Left renal cortex interstitium (tissue), 4 donors: Measurements from ENCODE around the gene ABHD16B. TPM values are rescaled to one million over a fixed set of nuclear protein-coding genes. Genes with fewer than 3 reads are reported as not detected.
"Not testable (repeated sequence)": the region's sequence is repeated elsewhere in the genome, so short reads cannot be mapped to it uniquely, and the experiment has no call there.

Experiments used
- DNase-seq, 4 donors: peaks; one replicate each; pipeline ENCODE4 v3.0.0-alpha.2; 2013; ENCODE audit warnings: low read depth in 4 of 4, low spot score in 2 of 4, missing footprints in 1 of 4
- polyA plus RNA-seq, 4 donors: library from polyadenylated mRNA; unstranded; fragments of 120-200 nt; gene quantifications; one replicate each; pipeline ENCODE4 v1.2.1, GENCODE V29; 2013; ENCODE audit not compliant: insufficient read length in 4 of 4

The ABHD16B gene
- polyA plus RNA-seq, 4 donors, result not detected

DNA sequence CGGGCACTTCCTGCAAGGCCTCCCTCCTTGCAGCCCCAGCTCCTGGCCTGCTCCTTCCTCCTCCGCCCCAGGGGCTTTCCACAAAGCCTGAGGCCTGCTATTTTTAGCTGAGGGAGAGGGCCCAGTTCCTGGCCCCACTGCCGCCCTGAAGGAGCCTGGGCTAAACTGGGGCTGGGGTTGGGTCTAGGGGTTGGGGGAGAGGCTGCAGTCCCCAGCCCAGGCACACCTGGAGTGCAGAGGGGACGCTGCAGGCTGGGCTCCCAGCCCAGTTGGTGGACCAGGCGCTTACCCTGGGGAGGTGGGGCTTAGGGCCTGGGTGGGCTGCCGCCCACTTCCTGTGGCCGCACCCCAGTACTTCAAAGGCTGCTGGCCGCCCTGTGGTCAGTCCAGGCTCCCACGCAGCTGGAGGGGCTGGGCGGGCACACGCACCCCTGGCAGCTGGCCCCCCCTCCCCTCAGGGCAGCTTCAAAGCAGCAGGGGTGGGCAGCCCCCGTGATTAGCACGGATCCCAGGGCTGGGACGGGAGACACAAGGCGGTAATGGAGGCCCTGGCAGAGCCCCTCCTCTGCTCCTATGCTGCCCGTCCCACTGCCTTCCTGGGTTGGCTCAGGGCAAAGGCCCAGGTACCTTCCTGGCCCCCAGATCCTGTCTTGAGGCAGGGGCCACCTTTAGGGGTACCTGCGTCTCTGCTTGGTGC lies 7.1 kb upstream of the ABHD16B start:
- no peak for DNase-seq

DNA sequence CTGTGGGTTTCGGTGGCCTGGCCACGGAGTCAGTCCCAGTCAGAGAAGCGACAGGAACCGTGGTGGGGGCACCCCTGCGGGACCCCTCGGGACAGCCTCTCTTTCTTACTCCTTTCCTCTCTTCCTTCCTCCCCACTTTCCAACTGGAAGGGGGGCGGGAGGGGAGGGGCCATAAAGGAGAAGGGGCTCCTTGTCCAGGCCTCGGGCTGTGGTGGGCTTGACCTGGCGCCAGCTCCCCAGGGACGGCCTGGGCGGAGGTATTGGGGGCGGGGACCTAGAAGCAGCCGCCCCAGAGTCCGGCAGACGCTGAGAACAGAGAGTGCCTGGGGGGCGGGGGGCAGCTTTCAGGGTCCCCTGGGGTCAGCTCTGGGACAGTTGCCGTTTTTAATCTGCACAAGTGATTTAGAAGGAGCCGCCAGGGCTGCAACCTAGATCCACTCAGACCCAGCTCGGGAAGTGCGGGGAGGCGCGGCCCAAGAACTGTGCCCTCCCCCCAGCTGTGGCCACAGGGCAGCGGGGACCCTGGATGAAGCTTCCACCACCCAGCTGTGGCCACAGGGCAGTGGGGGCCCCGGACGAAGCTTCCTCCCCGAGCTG lies 6.4 kb upstream of the ABHD16B start:
- DNase-seq, result no peak

DNA sequence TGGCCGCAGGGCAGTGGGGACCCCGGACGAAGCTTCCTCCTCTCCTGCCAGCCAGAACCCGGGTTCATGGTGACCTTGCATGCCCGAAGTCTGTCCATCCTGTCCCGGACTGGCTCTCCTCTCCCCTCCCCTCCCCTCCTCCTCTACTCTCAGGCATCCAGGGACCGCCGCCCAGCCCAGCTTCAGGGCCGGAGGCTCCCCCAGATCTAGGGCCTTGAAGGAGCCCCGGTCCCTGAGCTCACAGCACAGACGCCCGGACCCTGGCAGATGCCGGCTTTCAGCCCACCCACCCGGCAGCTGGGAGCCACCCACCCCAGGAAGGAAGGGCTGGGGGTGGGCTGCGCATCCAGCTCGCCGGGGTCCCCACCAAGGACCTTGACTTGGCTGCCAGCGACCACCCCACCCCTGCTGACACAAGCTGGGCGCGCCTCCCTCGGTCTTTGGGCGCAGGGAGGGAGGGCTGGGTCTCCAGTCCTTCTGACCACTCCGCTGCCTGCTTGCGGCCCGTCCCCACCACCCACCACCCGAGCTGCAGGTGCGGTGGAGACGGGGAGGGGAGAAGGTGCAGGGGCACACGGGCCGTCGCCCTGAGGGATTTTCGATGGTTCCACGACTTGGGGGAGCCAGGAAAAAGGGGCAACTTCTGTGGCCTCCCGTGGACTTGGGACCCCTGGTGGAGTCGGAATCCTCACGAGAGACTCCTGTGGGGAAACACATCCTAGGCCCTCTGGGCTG lies 5.8 kb upstream of the ABHD16B start:
- DNase-seq, result no peak

- no peak for DNase-seq
These were observed 5.2 kb upstream of the ABHD16B start for GRCh38 chr20:63856098-63856511.

DNA sequence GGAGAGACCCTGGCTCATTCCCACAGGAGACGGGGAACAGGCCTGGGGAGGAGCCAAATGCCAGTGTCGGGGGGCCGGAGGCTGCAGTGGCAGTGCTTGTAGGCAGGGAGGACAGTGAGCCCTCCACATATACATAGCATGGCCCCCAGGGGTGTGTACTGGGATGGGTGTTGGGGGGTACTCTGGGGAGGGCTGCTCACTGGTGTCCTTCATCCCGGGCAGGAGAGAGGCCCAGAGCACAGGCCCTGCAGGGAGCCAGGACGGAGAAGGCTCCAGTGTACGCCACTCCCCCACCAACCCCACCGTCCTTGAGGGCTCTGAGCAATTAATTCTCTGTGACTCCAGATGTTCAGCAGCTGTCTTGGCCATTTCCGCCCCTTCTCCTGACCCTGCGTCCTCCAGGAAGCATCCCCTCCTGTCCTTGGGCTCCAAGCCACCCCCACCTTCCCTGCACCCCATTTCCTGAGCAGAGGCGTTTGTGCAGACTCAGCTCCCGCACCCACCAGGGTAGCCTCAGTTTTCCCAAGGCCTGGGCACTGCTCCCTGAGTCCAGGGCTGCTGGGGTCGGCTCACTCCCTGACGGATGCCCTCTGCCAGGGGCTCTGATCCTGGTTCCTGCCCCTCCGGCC lies 3.4 kb upstream of the ABHD16B start:
- DNase-seq, result no peak

- DNase-seq, result peak in 2 of 4 donors; percentile 70 to 83
These were observed 2.7 kb upstream of the ABHD16B start for GRCh38 chr20:63858393-63859165.

DNA sequence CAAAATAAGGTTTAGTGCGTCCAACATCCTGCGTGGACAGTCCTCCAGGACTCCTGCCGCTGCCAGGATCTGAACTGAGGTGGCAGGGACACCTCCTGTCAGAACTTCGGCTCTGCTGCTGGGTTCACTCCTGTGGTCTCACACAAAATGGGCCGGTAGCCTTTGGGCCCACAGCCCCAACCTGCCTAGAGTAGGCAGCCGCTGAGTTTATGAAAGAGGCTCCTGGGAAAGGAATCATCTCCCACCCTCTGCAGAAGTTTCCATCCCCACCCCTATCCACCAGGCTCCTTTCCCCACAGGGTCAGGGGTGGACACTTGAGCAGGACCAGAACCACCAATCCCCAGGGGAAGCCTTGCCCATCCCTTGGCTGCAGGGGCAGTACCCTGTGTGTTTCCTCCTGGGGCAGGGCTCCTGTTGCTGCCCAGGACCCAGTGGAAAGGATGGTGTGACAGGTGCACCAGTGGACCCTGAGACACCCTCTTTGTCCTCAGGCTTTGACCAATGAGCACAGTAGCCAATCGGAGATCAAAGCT lies 2.1 kb upstream of the ABHD16B start:
- DNase-seq, result no peak

DNA sequence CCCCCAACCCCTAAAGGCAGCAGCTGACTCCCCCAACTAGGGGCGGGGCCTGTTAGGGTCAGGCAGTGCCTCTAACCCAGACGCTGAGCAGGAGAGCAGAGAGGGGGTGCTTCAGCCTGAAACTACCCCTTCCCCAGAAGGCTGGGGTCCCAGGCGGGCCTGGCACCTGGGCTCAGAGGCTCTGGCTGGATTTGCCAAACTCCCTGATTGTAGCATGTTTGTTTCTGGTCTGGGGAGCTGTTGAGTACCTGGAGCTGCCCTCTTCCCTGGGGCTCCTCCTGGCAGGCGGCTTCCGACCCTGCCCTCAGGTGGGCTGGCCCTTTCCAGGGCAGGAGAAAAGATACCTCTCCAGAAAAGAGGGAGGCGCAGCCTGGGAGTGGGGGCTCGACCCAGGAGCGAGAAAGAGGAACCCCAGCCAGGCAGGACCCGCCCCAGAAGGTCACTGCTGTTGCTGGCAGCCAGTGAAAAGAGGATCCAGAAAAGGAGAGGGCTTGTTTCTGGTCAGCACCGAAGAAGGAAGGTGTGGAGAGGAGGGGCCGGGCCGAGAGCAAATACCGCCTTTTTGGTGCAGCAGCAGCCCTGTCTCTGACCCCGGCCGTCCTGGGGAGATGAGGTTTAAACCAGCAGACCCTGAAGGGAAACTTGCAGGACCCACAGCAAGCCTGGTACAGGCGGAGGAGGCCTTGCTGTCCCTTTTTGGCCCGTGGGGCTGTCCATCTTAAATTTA lies 810 bp upstream of the ABHD16B start:
- no peak for DNase-seq

- no peak for DNase-seq
These were observed 943 bp downstream of the ABHD16B start for GRCh38 chr20:63861981-63862901.

DNA sequence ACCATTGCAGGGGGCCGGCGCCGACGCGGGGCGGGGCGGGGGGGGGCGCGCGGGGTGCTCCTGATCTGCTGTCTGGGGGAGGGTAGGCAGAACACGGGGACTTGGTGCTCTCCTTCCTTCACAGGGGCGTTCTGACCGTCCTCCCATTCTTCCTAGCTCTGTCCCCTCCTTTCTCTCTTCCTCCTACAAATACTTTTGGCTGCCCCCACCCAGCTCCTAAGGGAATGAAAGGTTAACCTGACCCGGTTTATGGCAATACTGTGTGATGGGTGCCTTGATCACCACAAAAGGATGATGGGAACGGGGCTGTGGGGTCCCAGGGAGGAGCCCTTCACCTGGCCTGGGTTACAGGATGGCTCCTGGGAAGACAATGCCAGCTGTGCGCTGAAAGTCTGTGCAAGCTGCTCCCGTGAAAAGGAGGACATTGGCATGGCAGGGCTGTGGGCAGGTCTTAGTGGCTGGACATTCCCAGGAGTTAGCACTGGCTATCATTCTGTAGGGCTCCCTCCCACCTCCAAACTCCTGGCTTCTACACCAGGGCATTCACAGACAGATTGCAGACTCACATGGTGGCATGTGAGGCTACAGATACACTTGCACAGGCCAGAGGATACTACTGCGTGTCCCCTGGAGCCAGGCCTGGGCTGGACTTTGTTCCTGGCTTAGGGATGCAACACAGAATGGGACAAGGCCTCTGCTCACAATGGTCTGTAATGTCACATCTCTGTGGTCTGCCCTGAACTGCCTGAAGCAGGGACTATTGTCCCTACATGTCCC lies 1.9 kb downstream of the ABHD16B start:
- no peak for DNase-seq

DNA sequence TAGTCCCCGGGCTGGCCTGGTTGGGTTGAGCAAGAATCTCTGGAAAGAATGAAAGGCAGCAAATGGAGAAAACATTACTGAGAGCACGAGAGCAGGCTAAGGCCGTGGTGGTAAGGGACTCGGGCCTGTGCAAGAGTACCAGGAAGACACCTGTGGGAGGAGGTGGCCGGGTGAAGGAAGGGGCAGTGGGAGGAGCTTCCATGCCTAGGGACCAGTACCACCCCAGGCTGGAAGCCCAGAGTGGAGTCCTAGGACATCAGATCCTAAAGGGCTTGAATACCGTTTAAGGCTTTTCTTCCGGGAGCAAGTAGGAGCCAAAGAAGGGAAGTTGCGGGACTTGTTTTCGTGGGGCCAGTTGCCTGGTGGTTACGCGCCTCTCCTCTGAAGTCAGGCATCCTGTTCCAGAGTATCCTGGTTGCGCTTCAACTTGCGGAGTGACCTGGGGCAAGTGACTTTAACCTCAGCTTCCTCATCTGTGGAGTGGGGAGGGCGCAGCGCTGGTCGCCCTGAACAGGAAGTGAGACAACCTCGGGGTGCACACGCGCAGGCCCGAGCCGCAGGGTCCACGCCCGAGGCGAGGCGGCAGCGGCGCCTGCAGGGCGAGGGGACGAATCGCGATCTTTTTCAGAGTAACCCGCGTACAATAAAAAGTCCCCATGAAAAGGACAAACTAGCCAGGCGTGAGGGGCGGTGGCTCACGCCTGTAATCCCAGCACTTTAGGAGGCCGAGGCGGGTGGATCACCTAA lies 2.7 kb downstream of the ABHD16B start:
- DNase-seq, result peak in 1 of 4 donors; percentile 70

- no peak for DNase-seq
These were observed 3.3 kb downstream of the ABHD16B start for GRCh38 chr20:63864545-63864977.

GRCh38 chr20:63864978-63865640 lies 3.8 kb downstream of the ABHD16B start, which contains the start of gene TPD52L2:
Gene TPD52L2 (plus strand): TSS chr20:63865270. CDS start chr20:63865366, 96 bp downstream.
- DNase-seq, result peak in 3 of 4 donors; percentile 94 to 97 (median 97)

GRCh38 chr20:63867042-63867441 lies 5.7 kb downstream of the ABHD16B start:
- DNase-seq, result not testable (repeated sequence)

DNA sequence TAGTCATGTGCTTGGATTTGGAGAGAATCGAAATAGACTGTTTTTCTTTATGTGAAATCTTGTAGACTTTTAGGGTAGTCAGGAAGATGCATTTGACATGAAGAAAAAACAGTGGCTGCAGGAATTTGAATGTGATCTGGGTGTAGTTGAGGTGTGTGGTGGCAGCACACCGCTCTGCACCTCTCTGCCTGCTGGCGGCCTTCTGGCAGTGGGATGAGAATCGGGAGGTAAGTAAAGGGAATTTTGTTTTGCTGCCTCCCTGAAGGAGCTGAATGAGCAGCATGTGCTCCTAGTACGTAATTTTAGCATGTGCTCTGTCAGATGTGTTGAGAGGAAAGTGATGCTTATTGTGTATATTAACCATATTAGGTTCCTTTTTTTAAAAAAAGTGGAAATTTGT lies 7.0 kb downstream of the ABHD16B start:
- DNase-seq, result no peak

- no peak for DNase-seq
These were observed 12.2 kb downstream of the ABHD16B start for GRCh38 chr20:63873477-63873971.
